Liver (tissue), 9 donors: Measurements from ENCODE around the gene ELAC2. TPM values are rescaled to one million over a fixed set of nuclear protein-coding genes. Genes with fewer than 3 reads are reported as not detected.

Experiments used
- DNase-seq: peaks from one replicate; pipeline ENCODE4 v3.0.0-alpha.2; 2017; ENCODE audit warnings: low spot score
- H3K27ac ChIP-seq, 2 donors: one replicate each; pipeline ENCODE4 v1.7.0; 2013; ENCODE audit warnings: inconsistent platforms in 2 of 2, low read length in 2 of 2, control low read depth in 1 of 2, low read depth in 1 of 2, mild to moderate bottlenecking in 1 of 2
- H3K27me3 ChIP-seq, 4 donors: one replicate each; pipeline versions ENCODE4 v1.6.1 to v1.7.0; 2013; ENCODE audit warnings: low read length in 3 of 4, inconsistent platforms in 1 of 4, mild to moderate bottlenecking in 1 of 4, moderate library complexity in 1 of 4; ENCODE audit not compliant: control insufficient read depth in 4 of 4, insufficient read depth in 4 of 4
- H3K36me3 ChIP-seq, 4 donors: one replicate each; pipeline versions ENCODE4 v1.6.1 to v1.7.0; 2013; ENCODE audit warnings: low read length in 3 of 4, mild to moderate bottlenecking in 3 of 4, low read depth in 1 of 4, moderate library complexity in 1 of 4; ENCODE audit not compliant: control insufficient read depth in 4 of 4, insufficient read depth in 3 of 4
- H3K4me1 ChIP-seq, 4 donors: one replicate each; pipeline versions ENCODE4 v1.6.1 to v1.7.0; 2013; ENCODE audit warnings: low read length in 3 of 4, mild to moderate bottlenecking in 3 of 4, moderate library complexity in 1 of 4; ENCODE audit not compliant: control insufficient read depth in 4 of 4, insufficient read depth in 4 of 4
- H3K4me3 ChIP-seq, 3 donors: one replicate each; pipeline versions ENCODE4 v1.6.1 to v1.7.0; 2013; ENCODE audit warnings: low read length in 3 of 3, control low read depth in 1 of 3, low read depth in 1 of 3, mild to moderate bottlenecking in 1 of 3
- H3K9ac ChIP-seq, 2 donors: one replicate each; pipeline ENCODE4 v1.7.0; 2013; ENCODE audit warnings: low read length in 2 of 2, mild to moderate bottlenecking in 2 of 2, moderate library complexity in 2 of 2, control low read depth in 1 of 2, low read depth in 1 of 2
- H3K9me3 ChIP-seq, 4 donors: one replicate each; pipeline versions ENCODE4 v1.6.1 to v1.7.0; 2013; ENCODE audit warnings: low read length in 3 of 4; ENCODE audit not compliant: control insufficient read depth in 4 of 4
- EGR1 ChIP-seq, 2 donors: IDR thresholded peaks; 2 replicates each; pipeline ENCODE4 v1.6.1; 2016 to 2018; ENCODE audit warnings: antibody characterized with exemption in 2 of 2, low read depth in 2 of 2
- FOXA1 ChIP-seq: IDR thresholded peaks from 2 replicates; pipeline ENCODE4 v1.6.1; 2016; ENCODE audit warnings: antibody characterized with exemption
- FOXA2 ChIP-seq: IDR thresholded peaks from 2 replicates; pipeline ENCODE4 v1.6.1; 2016; ENCODE audit warnings: antibody characterized with exemption
- GABPA ChIP-seq, 2 donors: IDR thresholded peaks in 1 of 2; conservative IDR thresholded peaks in 1 of 2; 2 replicates each; pipeline ENCODE4 v1.6.1; 2016; ENCODE audit warnings: antibody characterized with exemption in 2 of 2, mild to moderate bottlenecking in 1 of 2, moderate library complexity in 1 of 2
- HNF4G ChIP-seq: IDR thresholded peaks from 2 replicates; pipeline ENCODE4 v1.6.1; 2016; ENCODE audit warnings: antibody characterized with exemption
- JUND ChIP-seq, 2 donors: IDR thresholded peaks; 2 replicates each; pipeline ENCODE4 v1.6.1; 2016; ENCODE audit warnings: antibody characterized with exemption in 2 of 2
- NR2F2 ChIP-seq: IDR thresholded peaks from 2 replicates; pipeline ENCODE4 v1.6.1; 2016; ENCODE audit warnings: antibody characterized with exemption
- RAD21 ChIP-seq, 2 donors: IDR thresholded peaks; 2 replicates each; pipeline ENCODE4 v1.6.1; 2016; ENCODE audit warnings: antibody characterized with exemption in 2 of 2, mild to moderate bottlenecking in 2 of 2
- RXRA ChIP-seq, 2 donors: IDR thresholded peaks; 2 replicates each; pipeline ENCODE4 v1.6.1; 2017 to 2018; ENCODE audit warnings: antibody characterized with exemption in 2 of 2, mild to moderate bottlenecking in 1 of 2
- SP1 ChIP-seq: IDR thresholded peaks from 2 replicates; pipeline ENCODE4 v1.6.1; 2018; ENCODE audit warnings: antibody characterized with exemption, mild to moderate bottlenecking
- TAF1 ChIP-seq: conservative IDR thresholded peaks from 2 replicates; pipeline ENCODE4 v1.6.1; 2016; ENCODE audit warnings: antibody characterized with exemption, mild to moderate bottlenecking
- YY1 ChIP-seq: IDR thresholded peaks from 2 replicates; pipeline ENCODE4 v1.6.1; 2016; ENCODE audit warnings: antibody characterized with exemption, mild to moderate bottlenecking
- WGBS: extraction: QIAGEN DNeasy Blood & Tissue Kit; methylation state at CpG from one replicate; pipeline ENCODE4 v1.1.7; 2013; 5-methylcytosine and 5-hydroxymethylcytosine counted together
- polyA plus RNA-seq, 2 donors: library from polyadenylated mRNA; stranded (reverse) in 1 of 2; unstranded in 1 of 2; fragments of 200-250 nt in 1 of 2; fragments of >200 nt in 1 of 2; fragmentation: Nextera tagmentation in 1 of 2; extraction: Ambion mirVana in 1 of 2; gene quantifications; one replicate each; pipeline versions ENCODE4 v1.2.1 to v1.2.3, GENCODE V29; 2013 to 2015
- total RNA-seq, 2 donors: library from RNA; depleted of rRNA; stranded (reverse); fragments of >200 nt; gene quantifications; one replicate each; pipeline ENCODE4 v1.2.3, GENCODE V29; 2014
- TF ChIP-seq, protein P1 (sequence below): IDR thresholded peaks from 2 replicates; pipeline ENCODE4 v1.6.1; 2016; ENCODE audit warnings: antibody characterized with exemption
- TF ChIP-seq, protein P2 (sequence below): IDR thresholded peaks from 2 replicates; pipeline ENCODE4 v1.6.1; 2016; ENCODE audit warnings: antibody characterized with exemption
- TF ChIP-seq, protein P3 (sequence below): IDR thresholded peaks from 2 replicates; pipeline ENCODE4 v1.6.1; 2016; ENCODE audit warnings: antibody characterized with exemption
- TF ChIP-seq, protein P4 (sequence below): fragments of 150-350 bp; IDR thresholded peaks from 2 replicates; pipeline ENCODE4 v1.5.1; 2017; ENCODE audit warnings: improper control_type of control experiment, low read depth, low read length; ENCODE audit not compliant: missing input control
- TF ChIP-seq, protein P5 (sequence below): IDR thresholded peaks from 2 replicates; pipeline ENCODE4 v1.6.1; 2016; ENCODE audit warnings: antibody characterized with exemption, mild to moderate bottlenecking
- donor health status: healthy.
- donor health status: healthy.
- donor health status: healthy.
- donor health status: healthy.
- donor health status: healthy.

Gene ELAC2
- total and polyA plus RNA-seq, 4 donors, result 26.5 to 54.1 (median 36.2) TPM

DNA sequence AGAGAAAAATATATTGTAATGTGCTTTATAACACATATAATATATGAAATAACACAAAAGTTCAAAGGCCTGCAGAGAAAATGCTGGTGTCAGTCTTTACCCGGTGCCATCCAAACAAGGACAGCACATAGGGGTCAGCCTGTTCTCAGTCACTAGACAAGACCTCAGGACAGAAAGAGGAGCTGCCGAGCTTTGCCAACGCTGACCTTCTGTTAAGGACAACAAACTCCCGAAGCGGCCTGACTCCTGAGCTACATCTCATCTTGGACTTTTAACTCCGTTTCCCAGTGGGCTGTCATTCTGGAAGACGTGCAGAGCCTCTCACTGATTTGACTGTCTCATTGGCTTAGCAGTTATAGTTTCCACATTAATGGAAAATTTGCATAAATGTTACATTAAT, 6.9 kb downstream of the ELAC2 start (continued):
- TF ChIP-seq, protein P1, sequence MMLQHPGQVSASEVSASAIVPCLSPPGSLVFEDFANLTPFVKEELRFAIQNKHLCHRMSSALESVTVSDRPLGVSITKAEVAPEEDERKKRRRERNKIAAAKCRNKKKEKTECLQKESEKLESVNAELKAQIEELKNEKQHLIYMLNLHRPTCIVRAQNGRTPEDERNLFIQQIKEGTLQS, result no peak
- TF ChIP-seq RXRA (IDR thresholded peaks at IDR 0.05), result no peak
- TF ChIP-seq, protein P2, sequence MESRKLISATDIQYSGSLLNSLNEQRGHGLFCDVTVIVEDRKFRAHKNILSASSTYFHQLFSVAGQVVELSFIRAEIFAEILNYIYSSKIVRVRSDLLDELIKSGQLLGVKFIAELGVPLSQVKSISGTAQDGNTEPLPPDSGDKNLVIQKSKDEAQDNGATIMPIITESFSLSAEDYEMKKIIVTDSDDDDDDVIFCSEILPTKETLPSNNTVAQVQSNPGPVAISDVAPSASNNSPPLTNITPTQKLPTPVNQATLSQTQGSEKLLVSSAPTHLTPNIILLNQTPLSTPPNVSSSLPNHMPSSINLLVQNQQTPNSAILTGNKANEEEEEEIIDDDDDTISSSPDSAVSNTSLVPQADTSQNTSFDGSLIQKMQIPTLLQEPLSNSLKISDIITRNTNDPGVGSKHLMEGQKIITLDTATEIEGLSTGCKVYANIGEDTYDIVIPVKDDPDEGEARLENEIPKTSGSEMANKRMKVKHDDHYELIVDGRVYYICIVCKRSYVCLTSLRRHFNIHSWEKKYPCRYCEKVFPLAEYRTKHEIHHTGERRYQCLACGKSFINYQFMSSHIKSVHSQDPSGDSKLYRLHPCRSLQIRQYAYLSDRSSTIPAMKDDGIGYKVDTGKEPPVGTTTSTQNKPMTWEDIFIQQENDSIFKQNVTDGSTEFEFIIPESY, result no peak
- TF ChIP-seq RAD21 (IDR thresholded peaks at IDR 0.05), result no peak
- TF ChIP-seq EGR1 (IDR thresholded peaks at IDR 0.05; ENCODE audit: low read depth in 2 of 2), result no peak

DNA sequence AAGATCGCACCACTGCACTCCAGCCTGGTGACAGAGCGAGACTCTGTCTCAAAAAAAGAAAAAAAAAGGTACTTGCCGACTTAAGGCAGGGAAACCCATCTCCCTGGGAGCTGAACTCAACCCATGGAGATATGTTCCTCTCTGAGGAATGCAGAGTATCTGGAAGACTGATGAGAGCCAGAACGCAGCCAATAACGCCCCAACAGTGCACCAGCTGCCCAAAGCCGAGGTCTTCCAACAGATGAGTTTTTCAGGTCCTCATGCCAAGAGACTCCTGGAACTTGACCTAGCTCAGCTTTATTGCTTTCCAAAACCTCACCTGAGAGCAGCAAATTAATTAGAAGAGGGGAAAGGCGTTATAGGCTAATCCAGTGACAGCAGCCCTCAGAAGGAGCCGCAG, 9.4 kb downstream of the ELAC2 start:
- TF ChIP-seq JUND (IDR thresholded peaks at IDR 0.05), result no peak
- TF ChIP-seq FOXA2, result no peak
- TF ChIP-seq, protein P3, sequence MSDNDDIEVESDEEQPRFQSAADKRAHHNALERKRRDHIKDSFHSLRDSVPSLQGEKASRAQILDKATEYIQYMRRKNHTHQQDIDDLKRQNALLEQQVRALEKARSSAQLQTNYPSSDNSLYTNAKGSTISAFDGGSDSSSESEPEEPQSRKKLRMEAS, result no peak
- no peak for TF ChIP-seq HNF4G
- no peak for TF ChIP-seq TAF1
- TF ChIP-seq, protein P2, result no peak
- no peak for TF ChIP-seq RXRA (IDR thresholded peaks at IDR 0.05)
- TF ChIP-seq, protein P1, result no peak
- TF ChIP-seq SP1, result no peak
- no peak for TF ChIP-seq GABPA (IDR thresholded peaks at IDR 0.05 in 1 of 2, conservative IDR thresholded peaks at IDR 0.05 in 1 of 2)
- TF ChIP-seq NR2F2, result no peak
- TF ChIP-seq, protein P4, sequence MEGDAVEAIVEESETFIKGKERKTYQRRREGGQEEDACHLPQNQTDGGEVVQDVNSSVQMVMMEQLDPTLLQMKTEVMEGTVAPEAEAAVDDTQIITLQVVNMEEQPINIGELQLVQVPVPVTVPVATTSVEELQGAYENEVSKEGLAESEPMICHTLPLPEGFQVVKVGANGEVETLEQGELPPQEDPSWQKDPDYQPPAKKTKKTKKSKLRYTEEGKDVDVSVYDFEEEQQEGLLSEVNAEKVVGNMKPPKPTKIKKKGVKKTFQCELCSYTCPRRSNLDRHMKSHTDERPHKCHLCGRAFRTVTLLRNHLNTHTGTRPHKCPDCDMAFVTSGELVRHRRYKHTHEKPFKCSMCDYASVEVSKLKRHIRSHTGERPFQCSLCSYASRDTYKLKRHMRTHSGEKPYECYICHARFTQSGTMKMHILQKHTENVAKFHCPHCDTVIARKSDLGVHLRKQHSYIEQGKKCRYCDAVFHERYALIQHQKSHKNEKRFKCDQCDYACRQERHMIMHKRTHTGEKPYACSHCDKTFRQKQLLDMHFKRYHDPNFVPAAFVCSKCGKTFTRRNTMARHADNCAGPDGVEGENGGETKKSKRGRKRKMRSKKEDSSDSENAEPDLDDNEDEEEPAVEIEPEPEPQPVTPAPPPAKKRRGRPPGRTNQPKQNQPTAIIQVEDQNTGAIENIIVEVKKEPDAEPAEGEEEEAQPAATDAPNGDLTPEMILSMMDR, result no peak
- TF ChIP-seq, protein P5, sequence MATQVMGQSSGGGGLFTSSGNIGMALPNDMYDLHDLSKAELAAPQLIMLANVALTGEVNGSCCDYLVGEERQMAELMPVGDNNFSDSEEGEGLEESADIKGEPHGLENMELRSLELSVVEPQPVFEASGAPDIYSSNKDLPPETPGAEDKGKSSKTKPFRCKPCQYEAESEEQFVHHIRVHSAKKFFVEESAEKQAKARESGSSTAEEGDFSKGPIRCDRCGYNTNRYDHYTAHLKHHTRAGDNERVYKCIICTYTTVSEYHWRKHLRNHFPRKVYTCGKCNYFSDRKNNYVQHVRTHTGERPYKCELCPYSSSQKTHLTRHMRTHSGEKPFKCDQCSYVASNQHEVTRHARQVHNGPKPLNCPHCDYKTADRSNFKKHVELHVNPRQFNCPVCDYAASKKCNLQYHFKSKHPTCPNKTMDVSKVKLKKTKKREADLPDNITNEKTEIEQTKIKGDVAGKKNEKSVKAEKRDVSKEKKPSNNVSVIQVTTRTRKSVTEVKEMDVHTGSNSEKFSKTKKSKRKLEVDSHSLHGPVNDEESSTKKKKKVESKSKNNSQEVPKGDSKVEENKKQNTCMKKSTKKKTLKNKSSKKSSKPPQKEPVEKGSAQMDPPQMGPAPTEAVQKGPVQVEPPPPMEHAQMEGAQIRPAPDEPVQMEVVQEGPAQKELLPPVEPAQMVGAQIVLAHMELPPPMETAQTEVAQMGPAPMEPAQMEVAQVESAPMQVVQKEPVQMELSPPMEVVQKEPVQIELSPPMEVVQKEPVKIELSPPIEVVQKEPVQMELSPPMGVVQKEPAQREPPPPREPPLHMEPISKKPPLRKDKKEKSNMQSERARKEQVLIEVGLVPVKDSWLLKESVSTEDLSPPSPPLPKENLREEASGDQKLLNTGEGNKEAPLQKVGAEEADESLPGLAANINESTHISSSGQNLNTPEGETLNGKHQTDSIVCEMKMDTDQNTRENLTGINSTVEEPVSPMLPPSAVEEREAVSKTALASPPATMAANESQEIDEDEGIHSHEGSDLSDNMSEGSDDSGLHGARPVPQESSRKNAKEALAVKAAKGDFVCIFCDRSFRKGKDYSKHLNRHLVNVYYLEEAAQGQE, result no peak
- no peak for TF ChIP-seq EGR1 (IDR thresholded peaks at IDR 0.05; ENCODE audit: low read depth in 2 of 2)
- no peak for TF ChIP-seq RAD21 (IDR thresholded peaks at IDR 0.05)
- TF ChIP-seq YY1, result no peak
- no peak for TF ChIP-seq FOXA1
- no peak for DNase-seq
- no peak overlapping the region for H3K4me3 ChIP-seq
- H3K4me1 ChIP-seq, result no peaks in the 10 kb centered on the region
- no peaks in the 10 kb centered on the region for H3K9me3 ChIP-seq
- no peak overlapping the region for H3K9ac ChIP-seq
- H3K27ac ChIP-seq, result no peak overlapping the region
- peaks cover 12 to 73% (median 48%) of the 10 kb centered on the region in 4 donors for H3K36me3 ChIP-seq
- H3K27me3 ChIP-seq, result no peaks in the 10 kb centered on the region
- 96% methylated on average over 8 of the region's 8 CpGs for WGBS
